K562 (cell line): ENCODE measurements around the gene NTN1. TPM values are rescaled to one million over a fixed set of nuclear protein-coding genes. Genes with fewer than 3 reads are reported as not detected.

Experiments
- KDM4B ChIP-seq, 2 experiments: fragments of 450-650 bp in 1 of 2; sonication (generic) in 1 of 2; IDR thresholded peaks; 2 replicates each; pipeline ENCODE4 v1.6.1; 2016 to 2017; ENCODE audit warnings: borderline replicate concordance in 2 of 2, antibody characterized with exemption in 1 of 2, low read depth in 1 of 2, mild to moderate bottlenecking in 1 of 2
- MTF1 ChIP-seq: fragments of 250-450 bp; sonication (Bioruptor Pico); IDR thresholded peaks from 2 replicates; pipeline ENCODE4 v1.9.0; 2021; ENCODE audit warnings: moderate library complexity, mild to moderate bottlenecking, inconsistent platforms, borderline replicate concordance
- SP2 ChIP-seq: IDR thresholded peaks from 2 replicates; pipeline ENCODE4 v1.6.1; 2011; ENCODE audit warnings: mild to moderate bottlenecking, low read depth, low read length, moderate library complexity; ENCODE audit not compliant: poor library complexity, severe bottlenecking; ENCODE audit errors: extremely low read depth
- ZNF280B ChIP-seq: fragments of 250-450 bp; sonication (Bioruptor Pico); IDR thresholded peaks from 2 replicates; pipeline ENCODE4 v1.5.1; 2021; ENCODE audit warnings: mild to moderate bottlenecking
- ZNF609 ChIP-seq: sonication (generic); formaldehyde crosslinking; IDR thresholded peaks from 2 replicates; pipeline ENCODE4 v1.8.1; 2023; ENCODE audit warnings: missing genetic modification reagents, mild to moderate bottlenecking, borderline replicate concordance
- ZNF717 ChIP-seq: fragments of 250-450 bp; sonication (Bioruptor Pico); IDR thresholded peaks from 2 replicates; pipeline ENCODE4 v1.5.0; 2021
- polyA plus RNA-seq, 8 experiments: library from polyadenylated mRNA; depleted of rRNA in 4 of 8; stranded (reverse) in 5 of 8; unstranded in 3 of 8; fragments of >200 nt; fragmentation: Nextera tagmentation in 2 of 8; fragmentation: Illumina TruSeq in 1 of 8; extraction: Ambion mirVana in 2 of 8; extraction: Trizol in 1 of 8; gene quantifications; 2 replicates each; pipeline versions ENCODE4 v1.2.1 to v1.2.3, GENCODE V29; 2011 to 2014; ENCODE audit warnings: inconsistent platforms in 1 of 8, missing spikeins in 1 of 8
- total RNA-seq, 7 experiments: library from RNA; depleted of rRNA in 6 of 7; stranded (reverse); fragments of >200 nt in 6 of 7; fragmentation: Illumina TruSeq in 2 of 7; extraction: Trizol in 2 of 7; gene quantifications; 2 replicates each; pipeline versions ENCODE4 v1.2.1 to v1.2.3, GENCODE V29; 2011 to 2021; ENCODE audit warnings: low replicate concordance in 1 of 7

The NTN1 gene
- total and polyA plus RNA-seq, 9 of the 15 experiments (the other 6 are each of a cell fraction or from before 2014, with no cell fraction given), result 0.02 TPM; not detected in 8

GRCh38 chr17:9241774-9242496 is 220.6 kb downstream of the NTN1 start (continued):
- TF ChIP-seq ZNF609 (CRISPR knock-in tag) (no peak), KDM4B (IDR thresholded peaks at IDR 0.05; ENCODE audit: borderline replicate concordance in 2 of 2, low read depth in 1 of 2) (no peak), ZNF717 (no peak), SP2 (no peak), ZNF280B (CRISPR knock-in tag) (no peak), MTF1 (CRISPR knock-in tag) (no peak)
